ENCODE measurements around the gene ANKRD44.
"Not testable (repeated sequence)": the region's sequence is repeated elsewhere in the genome, so short reads cannot be mapped to it uniquely, and the experiment has no call there.

ANKRD44 gene

DNA sequence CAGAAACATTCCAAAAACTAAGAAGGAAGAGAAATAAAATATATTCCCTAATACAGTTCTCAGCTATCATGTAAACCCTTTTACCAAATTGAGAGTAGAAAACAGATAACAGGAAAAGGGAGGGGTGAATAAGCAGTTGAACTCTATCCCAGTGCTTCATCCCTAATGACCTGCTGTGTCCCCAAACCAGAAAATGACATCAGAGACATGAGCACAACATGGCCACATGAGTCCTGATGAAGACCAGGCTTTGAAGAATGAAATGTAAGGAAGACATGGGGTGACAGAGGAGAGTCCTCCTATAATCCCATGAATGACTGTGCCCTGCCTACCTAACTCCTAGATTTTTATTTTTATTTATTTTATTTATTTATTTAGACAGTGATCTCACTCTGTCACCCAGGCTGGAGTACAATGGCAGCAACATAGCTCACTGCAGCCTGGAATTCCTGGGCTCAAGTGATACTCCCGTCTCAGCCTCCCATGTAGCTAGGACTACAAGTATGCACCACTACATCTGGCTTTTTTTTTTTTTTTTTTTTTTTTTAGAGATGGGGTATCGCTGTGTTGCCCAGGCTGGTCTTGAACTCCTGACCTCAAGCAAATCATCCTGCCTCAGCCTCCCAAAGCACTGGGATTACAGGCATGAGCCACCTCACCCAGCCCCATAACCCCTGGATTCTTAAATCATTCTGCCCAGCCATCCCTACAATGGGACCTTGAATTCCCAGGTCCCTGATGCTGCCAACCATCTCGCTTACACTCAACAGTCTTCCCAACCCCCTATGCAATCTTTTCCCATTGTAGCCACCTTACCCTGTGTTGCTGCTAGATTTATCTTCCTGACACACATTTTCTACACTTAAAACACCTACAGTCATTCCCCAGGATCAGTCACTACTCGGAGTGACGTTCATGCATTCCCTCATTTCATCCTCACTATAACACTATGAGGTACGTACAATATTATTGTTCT, 64.5 kb downstream of the ANKRD44 start:
- TF ChIP-seq, protein P1, sequence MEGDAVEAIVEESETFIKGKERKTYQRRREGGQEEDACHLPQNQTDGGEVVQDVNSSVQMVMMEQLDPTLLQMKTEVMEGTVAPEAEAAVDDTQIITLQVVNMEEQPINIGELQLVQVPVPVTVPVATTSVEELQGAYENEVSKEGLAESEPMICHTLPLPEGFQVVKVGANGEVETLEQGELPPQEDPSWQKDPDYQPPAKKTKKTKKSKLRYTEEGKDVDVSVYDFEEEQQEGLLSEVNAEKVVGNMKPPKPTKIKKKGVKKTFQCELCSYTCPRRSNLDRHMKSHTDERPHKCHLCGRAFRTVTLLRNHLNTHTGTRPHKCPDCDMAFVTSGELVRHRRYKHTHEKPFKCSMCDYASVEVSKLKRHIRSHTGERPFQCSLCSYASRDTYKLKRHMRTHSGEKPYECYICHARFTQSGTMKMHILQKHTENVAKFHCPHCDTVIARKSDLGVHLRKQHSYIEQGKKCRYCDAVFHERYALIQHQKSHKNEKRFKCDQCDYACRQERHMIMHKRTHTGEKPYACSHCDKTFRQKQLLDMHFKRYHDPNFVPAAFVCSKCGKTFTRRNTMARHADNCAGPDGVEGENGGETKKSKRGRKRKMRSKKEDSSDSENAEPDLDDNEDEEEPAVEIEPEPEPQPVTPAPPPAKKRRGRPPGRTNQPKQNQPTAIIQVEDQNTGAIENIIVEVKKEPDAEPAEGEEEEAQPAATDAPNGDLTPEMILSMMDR (IDR thresholded peaks at IDR 0.05; ENCODE audit: low read depth, low read length, missing control alignments), result no peak
- H3K4me3 ChIP-seq (replicated peaks; ENCODE audit: low read depth, low read length), result no peak overlapping the region
- DNase-seq (ENCODE audit: extremely low read depth, low read depth), result no peak

DNA sequence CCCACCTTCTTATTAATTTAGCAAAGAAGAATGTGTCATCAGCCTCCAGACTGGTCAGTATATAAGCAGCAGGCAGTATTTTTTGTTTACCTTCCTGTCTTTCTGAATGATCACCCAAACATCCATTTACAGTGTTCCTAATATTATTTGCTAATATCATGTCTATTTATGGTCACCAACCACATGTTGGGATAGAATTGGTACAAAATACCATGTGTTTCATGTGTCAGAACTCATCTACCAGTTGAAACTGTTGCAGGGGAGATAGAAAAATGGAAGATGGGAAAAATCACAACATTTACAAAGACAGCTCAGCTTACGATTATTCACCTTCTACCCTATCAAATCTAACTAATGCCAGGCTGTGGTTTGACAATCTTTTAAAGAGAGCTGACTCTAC, 66.2 kb downstream of the ANKRD44 start:
- TF ChIP-seq, protein P1 (IDR thresholded peaks at IDR 0.05; ENCODE audit: low read depth, low read length, missing control alignments), result no peak
- no peak overlapping the region for H3K4me3 ChIP-seq (replicated peaks; ENCODE audit: low read depth, low read length)
- DNase-seq (ENCODE audit: extremely low read depth, low read depth), result no peak

DNA sequence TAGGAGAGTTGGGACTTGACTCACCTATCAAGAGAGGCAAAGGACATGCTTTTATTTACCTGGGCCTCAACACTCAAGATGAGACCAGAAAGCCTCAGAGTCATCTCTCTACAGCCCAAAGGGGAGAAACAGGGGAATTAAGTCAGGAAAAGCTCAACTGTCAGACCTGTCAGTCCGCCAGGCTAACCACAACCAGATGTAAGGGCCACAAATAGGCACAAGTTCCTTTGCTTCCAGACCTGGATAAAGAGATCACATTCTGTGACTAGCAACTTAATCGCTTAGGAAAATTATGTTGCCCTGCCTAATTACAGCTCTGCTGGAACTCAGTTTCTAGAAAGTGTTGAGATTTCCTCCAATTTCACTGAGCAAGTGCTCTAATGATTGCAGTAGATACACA, 67.9 kb downstream of the ANKRD44 start:
- DNase-seq (ENCODE audit: extremely low read depth, low read depth), result no peak
- TF ChIP-seq, protein P1 (IDR thresholded peaks at IDR 0.05; ENCODE audit: low read depth, low read length, missing control alignments), result no peak
- H3K4me3 ChIP-seq (replicated peaks; ENCODE audit: low read depth, low read length), result no peak overlapping the region

DNA sequence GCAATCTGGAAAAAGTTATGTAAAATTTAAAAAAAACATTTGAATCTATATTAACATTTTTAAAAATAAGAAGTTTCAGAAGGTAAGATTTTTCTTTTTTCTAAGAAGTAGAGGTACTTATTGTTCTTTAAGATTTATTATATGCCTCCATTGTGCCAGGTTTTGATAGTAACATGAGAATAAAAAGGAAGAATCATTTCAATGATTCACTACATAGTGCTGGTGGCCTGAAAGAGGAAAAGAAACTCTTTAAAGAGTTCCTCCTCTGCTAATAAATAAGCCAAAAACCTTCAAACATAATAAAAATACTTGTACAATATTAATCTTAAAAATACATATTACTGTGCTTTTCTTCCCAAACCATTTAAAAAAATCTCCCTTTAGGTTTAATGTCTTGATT, 69.0 kb downstream of the ANKRD44 start:
- H3K4me3 ChIP-seq (replicated peaks; ENCODE audit: low read depth, low read length), result no peak overlapping the region
- TF ChIP-seq, protein P1 (IDR thresholded peaks at IDR 0.05; ENCODE audit: low read depth, low read length, missing control alignments), result no peak
- no peak for DNase-seq (ENCODE audit: extremely low read depth, low read depth)

DNA sequence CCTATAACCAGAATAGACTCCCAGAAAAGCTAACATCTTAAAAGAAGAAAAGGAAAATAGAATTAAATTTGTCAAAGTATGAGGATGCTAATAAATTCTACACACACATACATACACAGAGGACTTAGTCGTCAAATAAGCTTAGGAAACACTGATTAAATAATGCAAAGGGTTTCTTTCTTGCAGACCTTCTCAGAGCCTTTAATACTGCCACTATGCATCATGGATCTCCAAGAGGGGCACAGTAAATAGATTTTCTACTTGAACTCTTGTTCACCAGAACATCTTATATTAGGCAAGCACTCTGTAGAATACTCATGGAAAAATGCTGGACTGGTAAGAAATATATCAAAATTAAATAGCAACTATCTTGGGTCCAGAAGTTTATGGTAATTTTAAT, 69.4 kb downstream of the ANKRD44 start:
- DNase-seq (ENCODE audit: extremely low read depth, low read depth), result no peak
- H3K4me3 ChIP-seq (replicated peaks; ENCODE audit: low read depth, low read length), result no peak overlapping the region

DNA sequence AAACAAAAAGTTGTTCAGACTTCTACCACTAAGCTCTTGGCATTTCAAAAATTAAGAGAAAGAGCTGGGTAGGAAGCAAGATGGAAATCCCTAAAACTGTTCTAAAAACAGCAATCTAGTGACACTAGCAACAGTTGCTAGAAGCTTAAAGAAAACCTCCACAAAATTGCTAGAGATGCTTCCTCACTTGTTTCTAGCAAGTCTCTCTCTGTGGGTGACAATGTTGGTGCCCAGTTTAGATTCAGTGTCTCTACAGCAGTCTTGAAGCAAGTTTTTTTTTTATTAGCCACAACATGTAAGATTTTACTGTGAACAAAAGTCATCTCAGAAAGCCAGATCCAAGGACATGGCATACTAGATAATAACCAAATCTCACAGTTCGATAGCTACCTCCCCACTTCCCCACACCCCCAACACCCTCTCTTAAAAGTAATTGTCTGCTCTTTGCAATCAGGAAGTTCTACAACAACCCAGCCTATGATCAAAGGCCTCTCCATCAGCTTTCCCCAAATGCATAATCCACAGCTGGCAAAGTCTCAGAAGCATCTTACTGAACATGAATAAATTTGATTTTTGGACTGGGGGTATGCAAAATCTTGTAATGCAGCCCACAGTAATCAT, 70.0 kb downstream of the ANKRD44 start:
- DNase-seq (ENCODE audit: extremely low read depth, low read depth), result no peak
- H3K4me3 ChIP-seq (replicated peaks; ENCODE audit: low read depth, low read length), result no peak overlapping the region
- TF ChIP-seq, protein P1 (IDR thresholded peaks at IDR 0.05; ENCODE audit: low read depth, low read length, missing control alignments), result no peak

More for the DNA sequence above, 69.4 kb downstream of the ANKRD44 start:
- TF ChIP-seq, protein P1 (IDR thresholded peaks at IDR 0.05; ENCODE audit: low read depth, low read length, missing control alignments), result no peak

DNA sequence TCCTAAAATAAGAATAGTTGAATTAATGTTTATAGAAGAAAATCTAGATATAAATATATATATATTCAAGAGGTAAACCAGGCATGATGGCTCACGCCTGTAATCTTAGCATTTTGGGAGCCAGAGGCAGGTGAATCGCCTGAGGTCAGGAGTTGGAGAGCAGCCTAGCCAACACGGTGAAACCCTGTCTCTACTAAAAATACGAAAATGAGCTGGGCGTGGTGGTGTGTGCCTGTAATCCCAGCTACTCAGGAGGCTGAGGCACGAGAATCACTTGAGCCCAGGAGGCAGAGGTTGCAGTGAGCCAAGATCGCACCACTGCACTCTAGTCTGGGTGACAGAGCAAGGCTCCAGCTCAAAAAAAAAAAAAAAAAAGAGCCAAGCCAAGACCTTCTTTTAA, 70.6 kb downstream of the ANKRD44 start:
- not testable (repeated sequence) for DNase-seq (ENCODE audit: extremely low read depth, low read depth); H3K4me3 ChIP-seq (replicated peaks; ENCODE audit: low read depth, low read length)

All from HFF-Myc (cell line).